T-helper 2 cell treated with Interferon-gamma antibody and Interleukin-4, amounts not matched to agents 5 μg/mL and 100 μg/mL, for 36 hours (primary cell): ENCODE results near the gene ROCK1.
A peak's percentile ranks its signal among the peaks of the same experiment; 100 is the strongest.

ENCODE experiments used
- DNase-seq: peaks from one replicate; pipeline ENCODE4 v3.0.0; 2021; ENCODE audit warnings: low spot score
- H3K27ac Mint-ChIP-seq: one replicate; pipeline ENCODE4 v1.8.0; 2021; ENCODE audit warnings: mild to moderate bottlenecking, mixed read lengths
- H3K27me3 Mint-ChIP-seq: one replicate; pipeline ENCODE4 v1.8.0; 2021; ENCODE audit warnings: low read depth, mixed read lengths
- H3K36me3 Mint-ChIP-seq: one replicate; pipeline ENCODE4 v1.8.0; 2021; ENCODE audit warnings: low read depth, mixed read lengths
- H3K4me1 Mint-ChIP-seq: one replicate; pipeline ENCODE4 v1.8.0; 2021; ENCODE audit warnings: low read depth, mixed read lengths
- H3K4me3 Mint-ChIP-seq: one replicate; pipeline ENCODE4 v1.8.0; 2022; ENCODE audit warnings: mild to moderate bottlenecking, moderate library complexity, mixed read lengths
- H3K9me3 Mint-ChIP-seq: one replicate; pipeline ENCODE4 v1.8.0; 2021; ENCODE audit warnings: mixed read lengths

Gene ROCK1

GRCh38 chr18:21090680-21091079, 20.9 kb downstream of the ROCK1 start:
- H3K4me3 Mint-ChIP-seq, result no peak overlapping the region
- H3K4me1 Mint-ChIP-seq, result peaks cover 12% of the 10 kb centered on the region
- peaks cover 8% of the 10 kb centered on the region for H3K9me3 Mint-ChIP-seq
- no peaks in the 10 kb centered on the region for H3K27me3 Mint-ChIP-seq
- DNase-seq, result no peak
- H3K27ac Mint-ChIP-seq, result no peak overlapping the region
- peaks cover 20% of the 10 kb centered on the region for H3K36me3 Mint-ChIP-seq

- no peak for DNase-seq
- Mint-ChIP-seq H3K4me1 (peaks cover 23% of the 10 kb centered on the region), H3K4me3 (no peak overlapping the region), H3K9me3 (peaks cover 34% of the 10 kb centered on the region), H3K27ac (no peak overlapping the region), H3K27me3 (no peaks in the 10 kb centered on the region), H3K36me3 (peaks cover 29% of the 10 kb centered on the region)
Observed at GRCh38 chr18:21085579-21086166, 25.9 kb downstream of the ROCK1 start.

- H3K4me1 Mint-ChIP-seq, result peaks cover 23% of the 10 kb centered on the region
- H3K27me3 Mint-ChIP-seq, result no peaks in the 10 kb centered on the region
- peaks cover 41% of the 10 kb centered on the region for H3K9me3 Mint-ChIP-seq
- no peak overlapping the region for H3K4me3 Mint-ChIP-seq
- H3K27ac Mint-ChIP-seq, result no peak overlapping the region
- DNase-seq, result no peak
- H3K36me3 Mint-ChIP-seq, result peaks cover 31% of the 10 kb centered on the region
Observed at GRCh38 chr18:21084511-21085078, 27.0 kb downstream of the ROCK1 start.

GRCh38 chr18:21083017-21083416, 28.6 kb downstream of the ROCK1 start:
- Mint-ChIP-seq H3K27ac (no peak overlapping the region), H3K4me1 (peaks cover 26% of the 10 kb centered on the region), H3K36me3 (peaks cover 31% of the 10 kb centered on the region), H3K4me3 (no peak overlapping the region), H3K9me3 (peaks cover 41% of the 10 kb centered on the region), H3K27me3 (no peaks in the 10 kb centered on the region)
- no peak for DNase-seq

- Mint-ChIP-seq H3K4me1 (peaks cover 22% of the 10 kb centered on the region), H3K36me3 (peaks cover 27% of the 10 kb centered on the region), H3K4me3 (no peak overlapping the region), H3K9me3 (peaks cover 41% of the 10 kb centered on the region), H3K27me3 (no peaks in the 10 kb centered on the region), H3K27ac (no peak overlapping the region)
- DNase-seq, result no peak
Observed at GRCh38 chr18:21081426-21081825, 30.2 kb downstream of the ROCK1 start.

GRCh38 chr18:21080576-21080975, 31.0 kb downstream of the ROCK1 start:
- Mint-ChIP-seq H3K9me3 (peaks cover 37% of the 10 kb centered on the region), H3K4me1 (peaks cover 19% of the 10 kb centered on the region), H3K27me3 (no peaks in the 10 kb centered on the region), H3K4me3 (no peak overlapping the region), H3K27ac (no peak overlapping the region), H3K36me3 (peaks cover 24% of the 10 kb centered on the region)
- DNase-seq, result no peak

GRCh38 chr18:21074336-21075323, 37.0 kb downstream of the ROCK1 start:
- H3K27ac Mint-ChIP-seq, result peak overlapping the region; percentile 29
- no peaks in the 10 kb centered on the region for H3K9me3 Mint-ChIP-seq
- no peak for DNase-seq
- H3K4me3 Mint-ChIP-seq, result peak overlapping the region; percentile 2
- H3K27me3 Mint-ChIP-seq, result no peaks in the 10 kb centered on the region
- H3K36me3 Mint-ChIP-seq, result no peaks in the 10 kb centered on the region
- peaks cover 28% of the 10 kb centered on the region for H3K4me1 Mint-ChIP-seq

- H3K4me1 Mint-ChIP-seq, result peaks cover 25% of the 10 kb centered on the region
- peaks cover 3% of the 10 kb centered on the region for H3K36me3 Mint-ChIP-seq
- H3K9me3 Mint-ChIP-seq, result no peaks in the 10 kb centered on the region
- H3K27me3 Mint-ChIP-seq, result no peaks in the 10 kb centered on the region
- H3K27ac Mint-ChIP-seq, result no peak overlapping the region
- no peak overlapping the region for H3K4me3 Mint-ChIP-seq
- no peak for DNase-seq
Observed at GRCh38 chr18:21073180-21073579, 38.4 kb downstream of the ROCK1 start.

- Mint-ChIP-seq H3K27me3 (no peaks in the 10 kb centered on the region), H3K36me3 (peaks cover 7% of the 10 kb centered on the region), H3K4me1 (peaks cover 21% of the 10 kb centered on the region), H3K9me3 (no peaks in the 10 kb centered on the region), H3K27ac (no peak overlapping the region), H3K4me3 (no peak overlapping the region)
- no peak for DNase-seq
Observed at GRCh38 chr18:21071071-21071470, 40.5 kb downstream of the ROCK1 start.

GRCh38 chr18:21069468-21069867, 42.1 kb downstream of the ROCK1 start:
- H3K27ac Mint-ChIP-seq, result no peak overlapping the region
- H3K27me3 Mint-ChIP-seq, result no peaks in the 10 kb centered on the region
- no peak overlapping the region for H3K4me3 Mint-ChIP-seq
- H3K4me1 Mint-ChIP-seq, result peaks cover 9% of the 10 kb centered on the region
- DNase-seq, result no peak
- H3K9me3 Mint-ChIP-seq, result no peaks in the 10 kb centered on the region
- H3K36me3 Mint-ChIP-seq, result peaks cover 7% of the 10 kb centered on the region

GRCh38 chr18:21064347-21064746, 47.3 kb downstream of the ROCK1 start:
- no peak for DNase-seq

GRCh38 chr18:21063011-21063410, 48.6 kb downstream of the ROCK1 start:
- Mint-ChIP-seq H3K9me3 (no peaks in the 10 kb centered on the region), H3K27me3 (no peaks in the 10 kb centered on the region), H3K4me3 (no peak overlapping the region), H3K36me3 (peaks cover 11% of the 10 kb centered on the region), H3K27ac (no peak overlapping the region), H3K4me1 (peaks cover 3% of the 10 kb centered on the region)
- DNase-seq, result no peak

More at GRCh38 chr18:21064347-21064746, 47.3 kb downstream of the ROCK1 start:
- H3K27me3 Mint-ChIP-seq, result no peaks in the 10 kb centered on the region
- no peaks in the 10 kb centered on the region for H3K9me3 Mint-ChIP-seq
- H3K4me3 Mint-ChIP-seq, result no peak overlapping the region
- no peaks in the 10 kb centered on the region for H3K4me1 Mint-ChIP-seq
- H3K27ac Mint-ChIP-seq, result no peak overlapping the region
- peaks cover 16% of the 10 kb centered on the region for H3K36me3 Mint-ChIP-seq

GRCh38 chr18:21057112-21057511, 54.5 kb downstream of the ROCK1 start:
- H3K4me3 Mint-ChIP-seq, result no peak overlapping the region
- H3K27me3 Mint-ChIP-seq, result no peaks in the 10 kb centered on the region
- peaks cover 9% of the 10 kb centered on the region for H3K36me3 Mint-ChIP-seq
- no peaks in the 10 kb centered on the region for H3K9me3 Mint-ChIP-seq
- H3K4me1 Mint-ChIP-seq, result peaks cover 5% of the 10 kb centered on the region
- no peak overlapping the region for H3K27ac Mint-ChIP-seq
- DNase-seq, result no peak

GRCh38 chr18:21056545-21056944, 55.1 kb downstream of the ROCK1 start:
- Mint-ChIP-seq H3K9me3 (no peaks in the 10 kb centered on the region), H3K27me3 (no peaks in the 10 kb centered on the region), H3K27ac (no peak overlapping the region), H3K4me1 (peaks cover 5% of the 10 kb centered on the region), H3K4me3 (no peak overlapping the region), H3K36me3 (peaks cover 3% of the 10 kb centered on the region)
- no peak for DNase-seq
